GM12892 (cell line): ENCODE results near the gene ARHGAP21.

Source experiments
- POLR2A ChIP-seq: IDR thresholded peaks from 2 replicates; pipeline ENCODE4 v1.6.1; 2011; ENCODE audit warnings: low read depth, low read length, control low read depth
- POLR2AphosphoS5 ChIP-seq: IDR thresholded peaks from 2 replicates; pipeline ENCODE4 v1.6.1; 2011; ENCODE audit warnings: low read depth, low read length, control low read depth
- TAF1 ChIP-seq: IDR thresholded peaks from 2 replicates; pipeline ENCODE4 v1.6.1; 2011; ENCODE audit warnings: low read depth, mild to moderate bottlenecking, control low read depth, low read length, borderline replicate concordance

DNA sequence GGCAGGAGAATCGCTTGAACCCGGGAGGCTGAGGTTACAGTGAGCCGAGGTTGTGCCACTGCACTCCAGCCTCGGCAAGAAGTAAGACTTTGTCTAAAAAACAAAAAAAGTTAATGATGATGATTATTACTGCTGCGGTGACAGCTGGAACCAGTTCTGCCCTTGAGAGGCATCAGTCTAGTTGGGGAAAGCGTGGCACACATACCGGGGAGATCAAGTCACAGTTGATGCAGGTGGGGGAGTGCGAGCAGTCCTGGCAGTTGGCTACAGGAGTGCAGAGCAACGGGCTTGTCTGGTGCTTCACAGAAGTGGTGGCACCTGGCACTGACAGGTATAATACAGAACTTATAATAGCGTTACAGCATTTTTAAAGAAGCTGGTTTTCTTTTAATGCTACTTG, 173.0 kb downstream of the ARHGAP21 start:
- TF ChIP-seq POLR2AphosphoS5 (no peak), POLR2A (no peak), TAF1 (no peak)
